Measurements from ENCODE around the gene STIM1.

DNA sequence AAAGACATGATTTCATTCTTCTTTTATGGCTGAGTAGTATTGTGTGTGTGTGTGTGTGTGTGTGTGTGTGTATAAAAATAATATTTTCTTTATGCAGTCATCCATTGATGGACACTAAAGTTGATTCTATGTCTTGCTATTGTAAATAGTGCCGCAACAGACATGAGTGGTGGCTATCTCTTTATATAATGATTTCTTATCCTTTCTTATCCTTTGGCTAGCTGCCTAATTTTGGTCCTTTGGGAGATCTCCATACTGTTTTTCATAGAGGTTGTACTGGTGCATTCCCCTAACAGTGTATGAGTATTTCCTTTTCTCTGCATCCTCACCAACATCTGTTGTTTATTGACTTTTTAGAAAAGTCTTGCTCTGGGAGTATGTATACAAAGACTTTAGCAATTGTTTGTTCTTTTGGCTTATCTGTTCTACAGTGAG, 107.0 kb downstream of the STIM1 start:
- TF ChIP-seq POLR2A (IDR thresholded peaks at IDR 0.05): no peak
- TF ChIP-seq CTCF (IDR thresholded peaks at IDR 0.05): no peak

All from Peyer's patch (tissue), 4 donors.